Osteoblast (primary cell): ENCODE data around the gene EGF. TPM values are rescaled to one million over a fixed set of nuclear protein-coding genes. Genes with fewer than 3 reads are reported as not detected.

ENCODE experiments used
- DNase-seq: peaks from one replicate; pipeline ENCODE4 v3.0.0; 2011; ENCODE audit warnings: low spot score, mixed read lengths; ENCODE audit not compliant: insufficient read length; ENCODE audit errors: missing footprints
- H2AFZ ChIP-seq: 2 replicates; pipeline ENCODE4 v1.6.0; 2011; ENCODE audit warnings: mild to moderate bottlenecking, low read length
- H3K27ac ChIP-seq: 2 replicates; pipeline ENCODE4 v1.5.1; 2011; ENCODE audit warnings: mild to moderate bottlenecking, low read depth, low read length, moderate library complexity
- H3K27me3 ChIP-seq: 2 replicates; pipeline ENCODE4 v1.6.0; 2012; ENCODE audit warnings: mild to moderate bottlenecking, control low read depth, inconsistent platforms, low read length, moderate library complexity; ENCODE audit not compliant: insufficient read depth
- H3K36me3 ChIP-seq: 2 replicates; pipeline ENCODE4 v1.5.1; 2011; ENCODE audit warnings: mild to moderate bottlenecking, low read length, control low read depth, moderate library complexity; ENCODE audit not compliant: insufficient read depth
- H3K4me1 ChIP-seq: 2 replicates; pipeline ENCODE4 v1.5.1; 2011; ENCODE audit warnings: mild to moderate bottlenecking, low read length, control low read depth, moderate library complexity; ENCODE audit not compliant: insufficient read depth
- H3K4me2 ChIP-seq: 2 replicates; pipeline ENCODE4 v1.6.0; 2011; ENCODE audit warnings: mild to moderate bottlenecking, low read length; ENCODE audit not compliant: insufficient read depth
- H3K4me3 ChIP-seq: fragments of 200-600 bp; sonication (generic); 3 replicates; pipeline ENCODE4 v1.5.1; 2012; ENCODE audit warnings: mild to moderate bottlenecking, low read length, inconsistent platforms; ENCODE audit not compliant: insufficient read depth
- H3K79me2 ChIP-seq: 2 replicates; pipeline ENCODE4 v1.6.0; 2012; ENCODE audit warnings: mild to moderate bottlenecking, low read length, control low read depth, inconsistent platforms; ENCODE audit not compliant: insufficient read depth
- H3K9me3 ChIP-seq: 2 replicates; pipeline ENCODE4 v1.5.1; 2011; ENCODE audit warnings: low read depth, low read length, control low read depth
- H4K20me1 ChIP-seq: 2 replicates; pipeline ENCODE4 v1.6.0; 2012; ENCODE audit warnings: mild to moderate bottlenecking, low read length, control low read depth; ENCODE audit not compliant: insufficient read depth
- total RNA-seq: library from RNA; depleted of rRNA; stranded (reverse); fragments of >200 nt; gene quantifications from 2 replicates; pipeline ENCODE4 v1.2.3, GENCODE V29; 2012
- TF ChIP-seq, protein P1 (sequence below): IDR thresholded peaks from 2 replicates; pipeline ENCODE4 v1.5.1; 2011; ENCODE audit warnings: mild to moderate bottlenecking, low read depth, low read length, moderate library complexity; ENCODE audit errors: extremely low read depth

The EGF gene
- total RNA-seq, 1 donor, result 0.36 TPM

DNA sequence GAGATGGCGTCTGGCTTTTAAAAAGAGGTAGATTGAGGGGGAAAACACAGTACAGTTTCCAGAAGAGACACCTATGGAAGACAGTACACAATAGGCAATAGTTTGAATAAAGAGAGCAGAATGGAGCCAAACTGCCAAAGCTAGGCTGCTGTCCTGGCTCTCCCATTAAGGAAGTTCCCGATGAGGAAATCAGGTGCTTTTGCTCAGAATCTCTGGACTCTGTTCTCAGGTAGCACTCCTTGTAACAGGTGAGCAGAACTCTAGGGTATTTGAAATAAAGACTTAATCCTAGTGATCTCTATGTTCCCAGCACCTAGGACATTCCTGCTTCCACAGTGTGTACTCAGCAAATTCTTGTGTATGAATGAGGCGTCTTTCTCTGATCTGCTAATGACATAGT is 1.6 kb downstream of the EGF start:
- no peak overlapping the region for H2AFZ ChIP-seq
- no peaks in the 10 kb centered on the region for H4K20me1 ChIP-seq
- H3K4me2 ChIP-seq, result no peak overlapping the region
- DNase-seq, result no peak
- H3K36me3 ChIP-seq, result no peaks in the 10 kb centered on the region
- H3K27me3 ChIP-seq, result peaks cover 2% of the 10 kb centered on the region
- H3K9me3 ChIP-seq, result no peaks in the 10 kb centered on the region
- TF ChIP-seq, protein P1, sequence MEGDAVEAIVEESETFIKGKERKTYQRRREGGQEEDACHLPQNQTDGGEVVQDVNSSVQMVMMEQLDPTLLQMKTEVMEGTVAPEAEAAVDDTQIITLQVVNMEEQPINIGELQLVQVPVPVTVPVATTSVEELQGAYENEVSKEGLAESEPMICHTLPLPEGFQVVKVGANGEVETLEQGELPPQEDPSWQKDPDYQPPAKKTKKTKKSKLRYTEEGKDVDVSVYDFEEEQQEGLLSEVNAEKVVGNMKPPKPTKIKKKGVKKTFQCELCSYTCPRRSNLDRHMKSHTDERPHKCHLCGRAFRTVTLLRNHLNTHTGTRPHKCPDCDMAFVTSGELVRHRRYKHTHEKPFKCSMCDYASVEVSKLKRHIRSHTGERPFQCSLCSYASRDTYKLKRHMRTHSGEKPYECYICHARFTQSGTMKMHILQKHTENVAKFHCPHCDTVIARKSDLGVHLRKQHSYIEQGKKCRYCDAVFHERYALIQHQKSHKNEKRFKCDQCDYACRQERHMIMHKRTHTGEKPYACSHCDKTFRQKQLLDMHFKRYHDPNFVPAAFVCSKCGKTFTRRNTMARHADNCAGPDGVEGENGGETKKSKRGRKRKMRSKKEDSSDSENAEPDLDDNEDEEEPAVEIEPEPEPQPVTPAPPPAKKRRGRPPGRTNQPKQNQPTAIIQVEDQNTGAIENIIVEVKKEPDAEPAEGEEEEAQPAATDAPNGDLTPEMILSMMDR, result no peak
- no peaks in the 10 kb centered on the region for H3K79me2 ChIP-seq
- peaks cover 9% of the 10 kb centered on the region for H3K4me1 ChIP-seq
- H3K27ac ChIP-seq, result no peak overlapping the region
- H3K4me3 ChIP-seq, result no peak overlapping the region

DNA sequence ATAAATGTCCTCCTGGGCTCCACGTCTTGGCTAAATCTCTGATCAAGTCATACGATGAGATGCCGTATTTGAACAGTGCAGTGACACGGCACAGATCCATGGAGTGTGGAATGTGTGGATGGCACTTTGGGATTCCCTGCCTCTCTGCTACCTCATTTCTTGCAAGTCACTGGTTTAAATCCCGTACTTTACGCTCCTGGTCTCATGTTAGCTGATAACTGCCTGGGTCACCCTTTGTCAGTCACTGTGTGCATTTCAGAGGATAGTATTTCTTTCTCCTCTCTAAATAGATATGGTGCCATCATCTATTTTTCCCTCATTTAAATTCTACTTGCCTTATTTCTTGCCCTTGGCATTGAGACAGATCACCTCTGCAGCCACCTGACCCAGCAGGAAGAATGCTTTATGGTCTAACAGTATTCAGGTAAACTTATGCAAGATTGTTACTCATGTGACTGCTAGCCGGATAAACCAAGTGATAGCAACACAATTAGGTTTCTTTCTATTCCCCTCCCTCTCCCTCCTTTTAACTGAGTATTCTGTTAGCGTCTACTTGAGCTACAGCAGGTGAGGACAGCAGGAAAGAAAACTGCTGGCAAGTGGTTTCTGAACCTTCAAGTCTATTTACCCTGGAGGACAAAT is 2.8 kb downstream of the EGF start:
- Histone ChIP-seq H3K36me3 (no peaks in the 10 kb centered on the region), H3K4me1 (peaks cover 9% of the 10 kb centered on the region), H3K27ac (no peak overlapping the region), H3K4me3 (no peak overlapping the region), H3K79me2 (no peaks in the 10 kb centered on the region), H3K4me2 (no peak overlapping the region), H3K9me3 (no peaks in the 10 kb centered on the region), H4K20me1 (no peaks in the 10 kb centered on the region), H3K27me3 (peaks cover 2% of the 10 kb centered on the region), H2AFZ (no peak overlapping the region)
- TF ChIP-seq, protein P1, result no peak
- DNase-seq, result no peak

DNA sequence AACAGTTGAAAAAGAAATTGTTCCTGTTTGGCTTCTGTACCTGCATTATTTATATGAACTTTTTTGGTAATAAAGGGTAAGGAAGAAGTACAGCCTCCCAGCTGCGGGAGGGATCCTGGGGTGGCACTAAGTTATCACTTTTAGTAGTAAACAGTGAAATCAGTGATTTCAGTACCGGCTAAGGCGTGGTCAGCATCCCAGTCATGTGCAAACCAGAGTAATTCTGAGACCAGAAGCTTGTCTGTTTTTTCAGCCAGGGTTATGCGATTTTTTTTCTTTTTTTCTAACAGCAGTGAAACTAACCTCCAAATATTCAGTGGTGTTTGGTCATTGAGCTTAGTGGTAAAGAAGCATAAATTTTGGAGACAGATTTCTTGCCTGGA is 3.3 kb downstream of the EGF start:
- Histone ChIP-seq H3K9me3 (no peaks in the 10 kb centered on the region), H3K4me1 (peaks cover 9% of the 10 kb centered on the region), H3K27me3 (peaks cover 2% of the 10 kb centered on the region), H3K4me2 (no peak overlapping the region), H3K36me3 (no peaks in the 10 kb centered on the region), H3K4me3 (no peak overlapping the region), H3K27ac (no peak overlapping the region), H2AFZ (no peak overlapping the region), H4K20me1 (no peaks in the 10 kb centered on the region), H3K79me2 (no peaks in the 10 kb centered on the region)
- TF ChIP-seq, protein P1, result no peak
- no peak for DNase-seq

DNA sequence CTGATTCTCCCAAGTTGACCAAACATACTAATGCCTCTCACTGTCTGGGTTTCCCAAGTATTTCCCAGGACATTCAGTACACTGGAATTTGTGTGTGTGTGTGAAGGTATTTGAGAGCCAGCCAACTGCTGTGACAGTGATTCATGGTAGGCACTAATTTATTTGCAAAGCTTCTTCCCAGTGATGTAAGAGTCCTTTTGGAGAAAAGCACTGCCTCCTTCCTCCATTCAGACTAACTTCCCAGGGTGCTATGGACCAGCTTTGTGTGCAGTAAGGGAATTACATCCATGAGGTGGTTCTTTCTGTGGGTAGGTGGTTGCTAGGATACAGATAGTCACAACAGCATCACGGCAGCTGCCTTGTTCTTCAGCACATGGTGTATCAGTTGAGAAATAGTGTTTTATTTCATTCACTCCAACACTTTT is 8.7 kb downstream of the EGF start:
- no peak overlapping the region for H3K4me2 ChIP-seq
- no peak overlapping the region for H3K27ac ChIP-seq
- no peaks in the 10 kb centered on the region for H3K27me3 ChIP-seq
- peak; percentile 32 for DNase-seq
- H3K36me3 ChIP-seq, result no peaks in the 10 kb centered on the region
- H3K79me2 ChIP-seq, result no peaks in the 10 kb centered on the region
- no peak overlapping the region for H2AFZ ChIP-seq
- H3K4me1 ChIP-seq, result no peaks in the 10 kb centered on the region
- TF ChIP-seq, protein P1, result no peak
- H3K4me3 ChIP-seq, result no peak overlapping the region
- H4K20me1 ChIP-seq, result no peaks in the 10 kb centered on the region
- no peaks in the 10 kb centered on the region for H3K9me3 ChIP-seq
